HG03342 (cell line): ENCODE measurements around the gene MYO5C.
A peak's percentile ranks its signal among the peaks of the same experiment; 100 is the strongest.

Experiments used
- ATAC-seq: cut with Tn5 transposase; IDR thresholded peaks from one replicate; pipeline ENCODE4 v1.9.1; 2021; ENCODE audit warnings: mild to moderate bottlenecking, moderate library complexity; ENCODE audit not compliant: unreplicated experiment

Gene MYO5C, protein sequence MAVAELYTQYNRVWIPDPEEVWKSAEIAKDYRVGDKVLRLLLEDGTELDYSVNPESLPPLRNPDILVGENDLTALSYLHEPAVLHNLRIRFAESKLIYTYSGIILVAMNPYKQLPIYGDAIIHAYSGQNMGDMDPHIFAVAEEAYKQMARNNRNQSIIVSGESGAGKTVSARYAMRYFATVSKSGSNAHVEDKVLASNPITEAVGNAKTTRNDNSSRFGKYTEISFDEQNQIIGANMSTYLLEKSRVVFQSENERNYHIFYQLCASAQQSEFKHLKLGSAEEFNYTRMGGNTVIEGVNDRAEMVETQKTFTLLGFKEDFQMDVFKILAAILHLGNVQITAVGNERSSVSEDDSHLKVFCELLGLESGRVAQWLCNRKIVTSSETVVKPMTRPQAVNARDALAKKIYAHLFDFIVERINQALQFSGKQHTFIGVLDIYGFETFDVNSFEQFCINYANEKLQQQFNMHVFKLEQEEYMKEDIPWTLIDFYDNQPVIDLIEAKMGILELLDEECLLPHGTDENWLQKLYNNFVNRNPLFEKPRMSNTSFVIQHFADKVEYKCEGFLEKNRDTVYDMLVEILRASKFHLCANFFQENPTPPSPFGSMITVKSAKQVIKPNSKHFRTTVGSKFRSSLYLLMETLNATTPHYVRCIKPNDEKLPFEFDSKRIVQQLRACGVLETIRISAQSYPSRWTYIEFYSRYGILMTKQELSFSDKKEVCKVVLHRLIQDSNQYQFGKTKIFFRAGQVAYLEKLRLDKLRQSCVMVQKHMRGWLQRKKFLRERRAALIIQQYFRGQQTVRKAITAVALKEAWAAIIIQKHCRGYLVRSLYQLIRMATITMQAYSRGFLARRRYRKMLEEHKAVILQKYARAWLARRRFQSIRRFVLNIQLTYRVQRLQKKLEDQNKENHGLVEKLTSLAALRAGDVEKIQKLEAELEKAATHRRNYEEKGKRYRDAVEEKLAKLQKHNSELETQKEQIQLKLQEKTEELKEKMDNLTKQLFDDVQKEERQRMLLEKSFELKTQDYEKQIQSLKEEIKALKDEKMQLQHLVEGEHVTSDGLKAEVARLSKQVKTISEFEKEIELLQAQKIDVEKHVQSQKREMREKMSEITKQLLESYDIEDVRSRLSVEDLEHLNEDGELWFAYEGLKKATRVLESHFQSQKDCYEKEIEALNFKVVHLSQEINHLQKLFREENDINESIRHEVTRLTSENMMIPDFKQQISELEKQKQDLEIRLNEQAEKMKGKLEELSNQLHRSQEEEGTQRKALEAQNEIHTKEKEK (N-terminal part only)

DNA sequence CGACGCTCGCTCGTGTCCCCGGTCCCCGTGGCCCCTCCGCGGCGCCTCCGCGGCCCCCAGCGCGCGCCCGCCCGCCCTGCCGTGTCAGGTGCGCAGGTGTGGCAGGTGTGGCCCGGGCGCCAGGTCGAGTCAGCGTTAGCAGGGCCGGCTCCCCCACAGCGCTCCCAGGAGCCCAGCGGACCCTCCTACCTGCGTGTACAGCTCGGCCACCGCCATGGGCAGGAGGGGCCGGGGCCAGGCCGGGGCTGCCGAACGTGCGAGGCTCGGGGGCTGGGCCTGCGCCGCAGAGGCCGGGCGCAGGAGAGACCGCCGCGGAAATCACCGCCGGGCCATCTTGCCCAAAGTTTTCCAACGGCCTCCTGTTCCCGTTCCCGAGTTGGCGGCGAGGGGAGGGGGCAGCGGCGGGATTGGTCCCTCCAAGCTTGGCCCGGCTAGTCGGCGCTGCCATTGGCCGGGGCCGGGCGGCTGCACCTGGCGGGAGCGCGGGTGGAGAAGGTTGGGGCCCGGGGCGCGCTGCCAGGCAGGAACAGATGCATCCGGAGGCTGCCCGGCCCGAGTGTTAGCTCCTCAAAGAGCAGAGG lies at the start of gene MYO5C:
Gene MYO5C, minus strand, starts transcription at position 384 of the 581 bp plus-strand sequence. Its CDS starts 168 bp downstream, at position 216.
- no peak for ATAC-seq

DNA sequence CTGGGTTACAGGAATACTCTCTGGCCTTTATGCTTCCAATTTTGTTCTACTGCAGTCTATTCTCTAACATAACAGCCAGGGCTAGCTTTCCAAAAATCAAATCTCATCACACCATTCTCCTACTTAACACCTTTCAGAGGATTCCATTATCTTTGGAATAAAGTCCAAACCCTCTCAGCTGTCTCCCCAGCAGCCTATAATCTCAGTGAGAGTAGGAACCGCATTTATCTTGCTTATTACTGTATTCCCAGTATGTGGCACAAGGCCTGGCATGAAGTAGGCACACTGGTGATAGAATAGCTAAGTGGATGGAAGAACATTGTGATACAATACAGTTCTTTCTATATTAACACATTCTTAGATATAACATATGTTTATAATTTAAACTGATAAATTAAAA lies 49.0 kb upstream of the MYO5C start:
- ATAC-seq: no peak

DNA sequence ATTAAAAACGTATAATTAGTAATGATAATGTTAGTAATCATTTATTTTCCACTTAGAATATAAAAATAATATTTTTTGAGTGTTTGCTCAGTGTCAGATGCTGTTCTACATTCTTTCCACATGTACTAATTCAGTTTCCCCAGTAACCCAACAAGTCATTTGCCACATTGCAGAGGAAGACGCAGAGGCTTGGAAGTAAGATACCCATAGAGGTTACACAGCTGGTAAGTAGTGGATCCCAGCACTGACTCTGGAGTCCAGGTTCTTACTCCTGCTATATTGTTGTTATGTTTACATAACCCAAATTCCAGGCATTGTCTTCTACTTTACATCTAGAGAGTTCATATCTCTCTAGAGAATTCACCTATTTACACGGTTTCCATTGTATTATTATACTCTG lies 48.2 kb upstream of the MYO5C start:
- no peak for ATAC-seq

DNA sequence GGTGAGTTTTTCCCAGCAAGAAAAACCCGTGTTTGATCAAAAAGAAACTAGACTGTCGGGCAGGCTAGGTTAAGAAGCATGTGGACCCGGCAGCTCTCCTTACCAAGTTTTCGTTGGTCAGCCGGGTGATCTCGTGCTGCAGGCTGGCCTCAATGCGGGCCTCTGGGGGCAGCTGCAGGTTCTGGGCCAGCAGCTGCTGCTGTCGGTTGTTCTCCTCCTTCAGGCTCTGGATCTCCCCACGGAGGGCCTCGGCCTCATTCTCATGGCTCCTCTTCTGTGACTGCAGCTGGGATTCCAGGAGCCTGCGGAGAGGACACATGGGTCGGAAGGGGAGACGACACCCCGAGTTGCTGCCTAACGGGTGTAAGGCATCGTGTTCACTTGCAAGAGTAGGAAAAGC lies 44.5 kb upstream of the MYO5C start:
- no peak for ATAC-seq

DNA sequence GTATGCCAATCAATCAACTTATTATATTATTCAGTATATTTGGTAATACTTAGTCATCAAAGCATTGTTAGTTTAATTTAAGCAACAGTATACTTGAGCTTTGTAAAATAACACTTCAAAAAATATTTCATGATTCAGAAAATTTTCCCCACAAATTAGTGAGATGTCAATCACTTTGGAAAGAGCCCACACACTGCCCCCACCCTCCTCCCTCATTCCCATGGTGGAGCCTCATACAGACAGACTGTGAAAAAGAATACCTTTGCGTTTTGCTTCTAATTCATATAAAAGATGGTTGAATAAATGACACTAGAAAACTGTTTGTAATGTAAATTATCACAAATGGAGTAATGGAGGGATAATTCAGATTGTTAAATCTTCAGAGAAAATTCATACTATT lies 43.3 kb upstream of the MYO5C start:
- no peak for ATAC-seq

DNA sequence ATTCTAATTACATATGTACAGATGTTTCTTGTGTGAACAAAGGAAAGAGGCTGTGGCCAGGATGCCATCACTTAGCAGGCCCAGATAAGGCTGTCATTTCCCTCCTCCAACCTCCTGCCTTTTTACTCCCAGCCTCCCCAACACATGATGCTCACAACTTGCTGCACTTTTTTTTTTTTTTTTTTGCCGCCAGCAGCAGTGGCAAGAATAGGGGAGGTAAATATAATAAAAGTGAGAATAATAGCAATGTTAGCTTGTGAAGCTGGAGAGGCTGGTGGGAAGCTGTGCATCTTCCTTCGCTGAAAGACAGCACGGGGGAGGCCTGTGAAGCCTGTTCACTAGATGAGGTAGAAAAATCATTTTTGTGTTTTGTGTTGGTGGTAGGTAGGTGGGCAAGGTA lies 42.5 kb upstream of the MYO5C start:
- no peak for ATAC-seq

DNA sequence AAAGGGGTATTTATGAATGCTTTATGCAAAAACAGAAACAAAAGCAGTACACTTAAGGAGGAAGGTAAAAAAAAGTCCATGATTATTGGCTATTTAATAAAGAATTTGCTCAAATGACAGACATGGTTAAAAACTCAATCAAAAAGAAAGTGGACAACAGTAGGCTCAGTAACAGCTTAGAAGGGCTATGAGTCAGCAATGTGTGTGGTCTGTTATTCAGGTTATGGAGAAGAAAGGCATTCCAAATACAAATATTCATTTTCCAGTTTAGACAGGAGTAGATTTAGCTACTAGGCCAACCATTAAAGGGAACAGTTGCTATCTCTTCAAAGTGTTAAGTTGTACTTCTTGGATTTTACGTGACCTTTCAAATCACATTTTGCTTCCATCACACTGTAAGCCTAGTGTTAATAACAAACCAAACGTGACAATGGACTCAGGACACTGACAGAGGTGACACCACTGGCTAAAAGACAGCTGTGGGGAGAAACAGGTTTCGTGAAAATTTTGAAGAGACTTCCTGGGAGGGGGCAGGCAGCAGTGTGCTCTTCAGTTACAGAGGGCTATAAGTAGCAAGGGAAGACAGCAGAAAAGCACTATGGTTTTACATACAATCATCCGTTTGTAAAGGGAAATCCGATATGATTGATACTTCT lies 41.7 kb upstream of the MYO5C start:
- no peak for ATAC-seq

DNA sequence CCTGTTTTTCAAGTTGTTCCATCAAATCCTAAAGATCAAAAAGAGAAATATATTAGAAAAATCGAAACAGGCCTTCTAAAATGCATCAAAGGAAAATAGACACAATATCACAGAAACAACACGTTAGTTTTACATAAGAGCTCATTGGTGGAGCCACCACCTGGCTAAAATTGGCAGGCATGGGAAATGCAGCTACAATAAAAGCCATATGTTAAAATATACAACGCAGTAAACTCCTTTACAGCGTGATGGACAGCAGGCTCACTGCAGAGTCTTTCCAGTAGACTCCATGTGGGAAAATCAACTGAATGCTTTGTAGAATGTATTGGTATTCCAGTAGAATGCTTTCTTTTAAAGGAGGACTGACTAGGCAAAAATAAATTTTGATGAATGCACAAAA lies 40.9 kb upstream of the MYO5C start:
- ATAC-seq: no peak

DNA sequence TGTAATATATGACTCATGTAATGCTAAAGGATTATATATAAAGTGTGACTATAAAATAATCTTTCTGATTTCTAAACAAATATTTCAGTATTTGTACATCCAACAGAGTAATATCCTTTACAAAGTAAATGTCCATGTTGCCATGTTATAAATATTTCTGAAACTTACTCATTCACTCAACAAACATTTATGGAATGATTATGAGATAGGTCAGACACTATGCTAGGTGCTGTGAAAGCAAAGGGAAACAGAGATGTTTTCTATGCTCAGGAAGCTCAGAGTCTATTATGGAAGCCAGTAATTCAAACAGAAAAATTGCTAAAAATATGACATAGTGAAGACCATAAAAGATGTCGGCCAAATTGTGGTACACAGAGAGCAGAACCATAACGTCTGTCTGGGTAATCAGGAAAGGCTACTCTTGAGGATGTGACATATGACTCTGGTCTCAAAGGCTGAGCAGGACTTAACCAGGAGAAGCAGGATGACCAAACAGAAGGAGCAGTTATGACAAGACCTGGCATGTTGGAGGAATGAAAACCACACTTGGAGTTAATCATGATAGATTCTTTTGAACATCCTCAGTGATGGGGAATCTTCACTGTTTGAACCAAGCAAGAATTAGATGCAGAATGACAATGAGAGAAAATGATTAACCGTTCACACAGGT lies 39.0 kb upstream of the MYO5C start:
- ATAC-seq: no peak

DNA sequence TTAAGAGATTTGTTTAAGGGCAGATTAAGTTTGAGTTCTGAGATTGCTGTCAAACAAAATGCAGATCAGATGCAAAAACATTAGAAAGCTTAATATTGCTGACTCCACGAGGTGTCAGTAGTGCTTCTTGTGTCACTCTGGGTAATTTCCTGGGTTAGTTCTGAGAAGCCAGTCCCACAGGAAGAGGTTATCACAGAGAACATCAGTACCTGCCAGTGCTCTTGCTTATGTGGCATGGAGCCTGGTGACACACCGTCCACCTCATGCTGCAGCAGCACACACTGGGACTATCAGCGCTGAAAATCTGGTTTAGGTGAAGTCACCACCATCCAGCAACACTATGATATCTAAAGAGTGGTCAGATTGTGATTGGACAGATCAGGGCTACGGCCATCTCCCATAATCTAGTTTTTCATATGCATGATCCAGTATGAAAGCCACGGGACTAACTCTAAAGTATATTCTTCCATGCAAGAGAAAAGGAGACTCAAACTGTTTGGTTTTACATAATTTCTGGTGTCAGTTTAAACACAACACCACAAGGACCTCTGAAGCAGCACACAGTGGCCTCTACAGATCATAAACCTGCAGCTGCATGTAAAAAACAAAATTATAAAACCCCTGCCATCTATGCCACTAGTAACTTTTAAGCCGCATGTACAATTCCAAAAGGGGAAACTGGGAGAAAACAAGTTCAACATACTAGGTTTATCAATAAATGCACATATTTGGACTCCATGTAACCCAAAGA lies 36.1 kb upstream of the MYO5C start:
- peak; percentile 80 for ATAC-seq

DNA sequence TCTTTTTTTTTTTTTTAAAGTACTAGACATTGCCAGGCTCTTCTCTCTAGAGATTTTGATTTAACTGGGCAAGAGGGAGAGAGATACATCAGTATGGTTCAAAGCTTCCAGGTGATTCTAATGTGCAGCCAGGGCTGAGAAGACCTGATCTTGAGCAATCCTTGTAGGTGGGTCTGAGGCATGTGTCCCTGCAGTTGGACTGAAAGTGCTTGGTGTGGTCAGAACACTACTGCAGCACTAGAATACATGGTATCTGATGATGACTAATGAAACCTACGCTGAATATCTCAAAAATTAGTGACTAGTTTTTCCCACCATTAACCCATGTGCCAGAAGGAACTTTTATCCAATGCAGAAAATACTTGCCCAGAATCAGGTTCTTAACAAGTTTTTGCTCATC lies 34.4 kb upstream of the MYO5C start:
- no peak for ATAC-seq

DNA sequence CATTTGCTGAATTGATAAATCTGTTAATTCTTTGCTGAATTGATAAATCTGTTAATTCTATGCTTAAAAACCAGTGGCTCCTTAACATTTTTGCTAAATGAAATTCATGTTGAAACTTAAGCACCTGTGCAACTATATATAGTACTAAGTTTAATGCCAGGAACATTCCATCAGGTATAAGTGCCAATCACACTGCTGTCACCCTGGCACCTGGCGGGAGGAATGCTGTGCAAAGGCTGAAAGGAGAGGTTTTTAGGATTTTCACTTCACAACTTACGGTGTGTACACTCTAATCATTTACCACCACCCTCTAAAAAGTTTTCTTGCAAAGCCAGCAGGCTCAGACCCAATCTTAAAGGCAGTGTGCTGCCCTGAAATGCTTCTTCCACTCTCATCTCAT lies 33.5 kb upstream of the MYO5C start:
- no peak for ATAC-seq

DNA sequence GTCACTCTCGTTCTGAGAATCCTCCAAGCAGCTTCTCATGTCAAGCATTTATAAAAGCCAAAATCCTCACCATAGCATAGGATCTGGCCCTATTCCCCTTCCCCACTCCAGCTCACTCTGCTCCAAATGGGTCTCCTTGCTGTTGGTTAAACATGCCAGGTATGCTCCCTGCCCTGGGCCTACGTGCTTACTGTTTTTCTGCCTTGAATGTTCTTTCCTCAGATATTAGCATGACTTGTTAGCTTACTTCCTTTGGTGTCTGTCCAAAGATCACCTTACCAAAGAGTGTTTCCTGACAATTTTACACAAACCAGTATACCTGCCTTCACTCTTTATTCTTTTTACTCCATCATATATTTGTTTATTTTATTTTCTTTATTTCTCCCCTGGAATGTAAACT lies 33.1 kb upstream of the MYO5C start:
- no peak for ATAC-seq

DNA sequence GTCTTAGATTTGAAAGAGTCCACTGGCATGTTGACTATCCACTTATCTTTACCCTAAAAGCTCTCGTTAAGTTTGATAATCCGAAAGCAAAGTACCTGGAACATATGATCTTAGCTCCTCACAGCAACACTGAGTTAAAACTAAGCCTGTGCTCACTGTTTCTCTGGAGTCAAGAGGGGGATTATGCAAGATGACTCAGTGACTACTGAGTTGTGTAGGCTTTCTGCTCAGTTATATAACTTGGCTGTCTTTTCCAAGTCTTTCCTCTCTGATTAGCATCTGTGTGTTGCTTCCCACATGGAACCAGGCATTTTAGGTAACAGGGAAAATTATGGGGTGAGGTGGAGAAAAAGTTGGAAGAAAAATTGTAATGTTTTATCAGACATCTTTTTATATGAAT lies 31.2 kb upstream of the MYO5C start:
- ATAC-seq: no peak

DNA sequence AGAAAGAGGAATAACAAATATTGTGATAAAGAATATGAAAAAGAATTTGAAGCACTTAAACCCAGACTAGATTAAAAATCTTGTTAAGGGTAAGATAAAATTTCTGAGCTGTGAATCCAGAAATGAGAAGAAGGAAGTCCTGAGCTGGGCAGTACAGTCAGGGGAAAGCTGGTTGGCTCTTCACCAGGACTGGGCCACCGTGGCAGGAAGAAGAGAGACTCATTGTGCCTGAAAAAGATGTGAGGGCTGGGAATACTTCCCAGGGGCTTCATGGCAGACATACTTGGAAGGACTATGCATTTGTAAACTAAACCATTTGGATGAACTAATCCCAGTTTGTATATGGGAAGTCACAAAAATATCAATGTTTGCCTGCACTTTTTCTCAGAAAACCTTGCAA lies 28.5 kb upstream of the MYO5C start:
- no peak for ATAC-seq

DNA sequence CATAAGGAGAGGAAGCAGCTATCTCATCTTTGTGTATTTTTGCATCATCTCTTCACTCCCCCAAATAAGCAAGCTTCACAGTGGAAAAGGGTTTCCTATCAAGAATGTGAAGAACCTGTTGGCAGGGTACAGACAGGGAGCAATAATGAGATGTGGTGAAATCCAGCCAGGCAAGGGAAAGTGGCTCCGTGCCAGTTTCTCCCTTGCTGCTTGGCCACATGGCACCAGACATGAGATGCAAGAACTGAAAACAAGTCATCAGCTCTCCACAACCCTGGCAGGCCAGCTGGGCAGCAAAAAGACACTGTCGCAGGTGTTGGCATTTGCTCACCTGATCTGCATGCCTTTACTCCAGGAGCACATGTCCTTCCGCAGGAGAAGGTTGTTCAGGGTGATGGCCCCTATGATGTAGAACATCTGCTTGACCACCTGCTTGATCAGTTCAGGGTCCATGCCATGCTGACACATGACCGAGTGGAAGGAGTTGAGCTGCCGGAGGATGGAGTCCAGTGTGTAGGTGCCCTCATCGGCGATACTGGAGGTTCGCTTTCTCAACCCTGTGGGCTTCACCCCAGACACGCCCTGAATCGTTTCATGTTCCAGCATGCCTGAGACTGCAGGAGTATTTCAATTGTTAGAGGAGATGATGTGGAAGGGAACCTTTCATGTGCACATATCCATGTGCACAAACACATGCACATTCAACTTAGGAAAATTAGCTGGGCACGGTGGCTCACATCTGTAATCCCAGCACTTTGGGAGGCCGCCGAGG lies 23.3 kb upstream of the MYO5C start:
- ATAC-seq: no peak

DNA sequence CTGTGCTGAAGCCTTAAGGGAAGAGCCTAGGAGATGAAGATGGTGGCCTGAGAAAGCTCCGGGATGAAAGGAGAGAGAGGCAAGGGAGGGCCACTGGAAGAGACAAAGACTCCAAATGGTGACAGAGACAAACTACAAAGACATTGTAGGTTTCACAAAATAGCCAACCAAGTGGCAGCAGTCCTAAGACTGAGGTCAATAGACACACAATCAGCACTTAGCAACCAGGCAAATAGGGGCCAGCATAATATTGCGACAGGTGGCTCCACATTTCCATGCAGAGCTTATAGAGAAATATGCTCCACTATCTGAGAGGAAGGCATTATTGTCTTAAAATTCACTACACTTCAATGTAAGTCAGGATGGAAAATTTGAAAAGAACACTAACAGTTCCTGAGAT lies 22.1 kb upstream of the MYO5C start:
- no peak for ATAC-seq

DNA sequence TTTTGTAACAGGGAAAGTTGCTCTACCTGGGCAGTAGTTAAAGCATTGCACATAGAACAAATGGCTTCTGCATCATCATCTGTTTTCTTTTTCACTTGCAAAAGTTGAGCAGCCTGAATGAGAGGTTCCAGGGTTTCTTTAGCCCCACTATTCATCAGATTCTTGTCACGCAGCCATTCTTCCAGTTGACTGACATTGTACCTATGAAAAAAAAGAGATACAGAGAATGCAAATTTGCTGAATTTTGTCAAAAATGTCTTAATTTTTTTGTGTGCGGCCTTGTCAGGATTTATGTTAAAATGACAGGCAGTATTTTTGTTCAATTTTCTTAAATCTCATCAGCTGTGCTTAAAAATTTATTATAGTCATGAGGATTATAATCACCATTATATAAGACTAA lies 21.4 kb upstream of the MYO5C start:
- ATAC-seq: no peak
